ENCODE measurements around the gene GGCT. TPM values are rescaled to one million over a fixed set of nuclear protein-coding genes. Genes with fewer than 3 reads are reported as not detected.

GGCT gene
- polyA plus RNA-seq, 3 donors, result 7.6 to 18.1 (median 10.7) TPM

DNA sequence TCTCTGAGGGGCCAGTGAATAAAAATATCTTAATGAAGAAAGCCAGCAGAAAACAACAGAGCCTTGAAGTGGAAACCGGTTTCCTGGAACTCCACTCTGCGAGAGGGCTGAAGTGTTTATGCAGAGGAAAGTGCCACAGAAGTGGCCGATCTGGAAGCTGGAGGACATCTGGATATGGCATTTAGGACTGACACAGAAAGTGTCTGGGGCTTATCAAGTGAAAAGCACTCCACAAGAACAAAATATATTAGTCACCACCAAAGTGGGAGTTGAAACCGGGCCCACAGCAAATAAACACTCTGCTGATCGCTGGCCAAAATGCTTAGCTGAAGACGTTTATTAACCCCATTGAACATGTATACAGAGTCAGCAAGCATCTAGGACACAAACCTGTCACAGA is 33.9 kb downstream of the GGCT start:
- H3K27ac Mint-ChIP-seq, result peak overlapping the region in 2 of 7 donors; percentile 5 to 53
- H3K4me1 ChIP-seq (ENCODE audit: control insufficient read depth in 1 of 2, insufficient read depth in 2 of 2, low read length in 2 of 2), result peaks cover 42 to 48% of the 10 kb centered on the region in 2 donors
- H3K79me2 ChIP-seq (ENCODE audit: insufficient read depth, low read length), result peaks cover 99% of the 10 kb centered on the region

DNA sequence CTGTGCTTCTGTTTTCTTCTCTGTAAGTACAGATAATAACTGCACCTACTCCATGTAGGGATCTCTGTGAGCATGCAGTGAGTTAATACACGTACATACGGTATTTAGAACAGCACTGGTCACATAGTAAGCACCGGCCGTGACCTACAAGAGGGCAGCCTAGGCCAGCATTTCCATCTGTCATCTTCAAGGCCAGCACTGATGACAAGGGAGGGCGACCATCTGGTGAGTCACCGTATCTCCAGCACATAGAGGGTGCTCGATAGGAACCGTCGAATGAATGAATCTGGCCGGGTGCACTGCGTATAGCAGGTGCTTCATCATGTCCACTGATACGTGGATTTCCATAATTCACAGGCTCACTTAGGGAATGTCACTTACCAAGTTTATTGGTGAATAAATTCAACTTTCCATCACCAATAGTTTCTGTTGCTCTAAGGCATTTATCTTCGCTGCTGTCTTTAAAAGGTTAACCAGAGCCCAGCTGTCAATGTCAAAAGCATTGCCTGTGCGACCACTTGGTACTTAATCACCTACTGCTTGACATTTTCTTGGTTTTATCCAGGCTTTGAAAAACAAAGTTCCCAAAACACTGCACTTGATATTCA is 34.4 kb downstream of the GGCT start:
- Histone ChIP-seq H3K36me3 (replicated peaks in 1 of 2; ENCODE audit: control insufficient read depth in 1 of 2, insufficient read depth in 2 of 2, low read length in 2 of 2) (peaks cover 0 to 20% of the 10 kb centered on the region in 2 donors), H3K27me3 (ENCODE audit: control insufficient read depth in 2 of 2, insufficient read depth in 2 of 2, low read length in 2 of 2) (no peaks in the 10 kb centered on the region), H3K9ac (ENCODE audit: insufficient read depth, low read length, poor library complexity, severe bottlenecking) (no peak overlapping the region), H3K27ac (ENCODE audit: low read depth in 1 of 2, low read length in 2 of 2) (no peak overlapping the region), H2AFZ (ENCODE audit: insufficient read depth, low read depth, low read length, poor library complexity, severe bottlenecking) (no peak overlapping the region), H3K79me2 (ENCODE audit: insufficient read depth, low read length) (peaks cover 99% of the 10 kb centered on the region), H3K4me3 (replicated peaks in 1 of 3; ENCODE audit: low read depth in 2 of 3, low read length in 3 of 3) (no peak overlapping the region), H3K4me2 (replicated peaks; ENCODE audit: extremely low read depth, low read length, poor library complexity, severe bottlenecking) (no peak overlapping the region), H3K4me1 (ENCODE audit: control insufficient read depth in 1 of 2, insufficient read depth in 2 of 2, low read length in 2 of 2) (peaks cover 45 to 53% of the 10 kb centered on the region in 2 donors), H3K9me3 (replicated peaks in 1 of 2; ENCODE audit: control insufficient read depth in 1 of 2, insufficient read depth in 1 of 2, low read length in 2 of 2) (no peaks in the 10 kb centered on the region), H4K20me1 (ENCODE audit: insufficient read depth, low read length) (peaks cover 21% of the 10 kb centered on the region)
- peaks cover 24 to 26% of the 10 kb centered on the region in 2 donors for H3K36me3 Mint-ChIP-seq
- DNase-seq, result no peak
- TF ChIP-seq, protein P1, sequence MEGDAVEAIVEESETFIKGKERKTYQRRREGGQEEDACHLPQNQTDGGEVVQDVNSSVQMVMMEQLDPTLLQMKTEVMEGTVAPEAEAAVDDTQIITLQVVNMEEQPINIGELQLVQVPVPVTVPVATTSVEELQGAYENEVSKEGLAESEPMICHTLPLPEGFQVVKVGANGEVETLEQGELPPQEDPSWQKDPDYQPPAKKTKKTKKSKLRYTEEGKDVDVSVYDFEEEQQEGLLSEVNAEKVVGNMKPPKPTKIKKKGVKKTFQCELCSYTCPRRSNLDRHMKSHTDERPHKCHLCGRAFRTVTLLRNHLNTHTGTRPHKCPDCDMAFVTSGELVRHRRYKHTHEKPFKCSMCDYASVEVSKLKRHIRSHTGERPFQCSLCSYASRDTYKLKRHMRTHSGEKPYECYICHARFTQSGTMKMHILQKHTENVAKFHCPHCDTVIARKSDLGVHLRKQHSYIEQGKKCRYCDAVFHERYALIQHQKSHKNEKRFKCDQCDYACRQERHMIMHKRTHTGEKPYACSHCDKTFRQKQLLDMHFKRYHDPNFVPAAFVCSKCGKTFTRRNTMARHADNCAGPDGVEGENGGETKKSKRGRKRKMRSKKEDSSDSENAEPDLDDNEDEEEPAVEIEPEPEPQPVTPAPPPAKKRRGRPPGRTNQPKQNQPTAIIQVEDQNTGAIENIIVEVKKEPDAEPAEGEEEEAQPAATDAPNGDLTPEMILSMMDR (IDR thresholded peaks at IDR 0.05), result no peak
- H3K27ac Mint-ChIP-seq, result no peak overlapping the region
- peaks cover 0 to 3% (median 0%) of the 10 kb centered on the region in 7 donors for H3K9me3 Mint-ChIP-seq
- H3K27me3 Mint-ChIP-seq (ENCODE audit: low read depth in 3 of 3), result no peaks in the 10 kb centered on the region
- peaks cover 79% of the 10 kb centered on the region for H3K4me1 Mint-ChIP-seq
- no peak overlapping the region for H3K4me3 Mint-ChIP-seq
- WGBS (ENCODE audit: insufficient coverage), result 92% methylated on average over 11 of the region's 14 CpGs
- intact Hi-C loops (cut with micrococcal nuclease), result no loop called here

More for the DNA sequence above, 33.9 kb downstream of the GGCT start:
- DNase-seq, result no peak
- peaks cover 16% of the 10 kb centered on the region for H4K20me1 ChIP-seq (ENCODE audit: insufficient read depth, low read length)
- 48% methylated on average over 2 of the region's 6 CpGs for whole genome bisulfite sequencing (ENCODE audit: insufficient coverage)
- H3K9me3 ChIP-seq (replicated peaks in 1 of 2; ENCODE audit: control insufficient read depth in 1 of 2, insufficient read depth in 1 of 2, low read length in 2 of 2), result no peaks in the 10 kb centered on the region
- H3K4me3 ChIP-seq (replicated peaks in 1 of 3; ENCODE audit: low read depth in 2 of 3, low read length in 3 of 3), result no peak overlapping the region
- peaks cover 0 to 3% (median 0%) of the 10 kb centered on the region in 7 donors for H3K9me3 Mint-ChIP-seq
- peaks cover 24 to 28% of the 10 kb centered on the region in 2 donors for H3K36me3 Mint-ChIP-seq
- H3K4me2 ChIP-seq (replicated peaks; ENCODE audit: extremely low read depth, low read length, poor library complexity, severe bottlenecking), result no peak overlapping the region
- no peak overlapping the region for H3K9ac ChIP-seq (ENCODE audit: insufficient read depth, low read length, poor library complexity, severe bottlenecking)
- H3K36me3 ChIP-seq (replicated peaks in 1 of 2; ENCODE audit: control insufficient read depth in 1 of 2, insufficient read depth in 2 of 2, low read length in 2 of 2), result peaks cover 0 to 25% of the 10 kb centered on the region in 2 donors
- H2AFZ ChIP-seq (ENCODE audit: insufficient read depth, low read depth, low read length, poor library complexity, severe bottlenecking), result no peak overlapping the region
- intact Hi-C loops (cut with micrococcal nuclease), result no loop called here
- TF ChIP-seq, protein P1 (IDR thresholded peaks at IDR 0.05), result no peak
- peaks cover 78% of the 10 kb centered on the region for H3K4me1 Mint-ChIP-seq
- H3K27ac ChIP-seq (ENCODE audit: low read depth in 1 of 2, low read length in 2 of 2), result no peak overlapping the region
- H3K27me3 Mint-ChIP-seq (ENCODE audit: low read depth in 3 of 3), result no peaks in the 10 kb centered on the region
- H3K4me3 Mint-ChIP-seq, result no peak overlapping the region
- H3K27me3 ChIP-seq (ENCODE audit: control insufficient read depth in 2 of 2, insufficient read depth in 2 of 2, low read length in 2 of 2), result no peaks in the 10 kb centered on the region

Measured in CD14-positive monocyte (primary cell).